Midbrain (tissue), 1 donor: ENCODE results near the gene CRABP1.

Experiments
- DNase-seq: peaks from one replicate; lab custom pipeline; 2025; lab: John Stamatoyannopoulos, UW

The CRABP1 gene

GRCh38 chr15:78347586-78348543 lies 7.7 kb downstream of the CRABP1 start:
- no peak for DNase-seq

GRCh38 chr15:78350058-78350457 lies 9.9 kb downstream of the CRABP1 start:
- no peak for DNase-seq

GRCh38 chr15:78351539-78351938 lies 11.4 kb downstream of the CRABP1 start:
- DNase-seq, result no peak

- no peak for DNase-seq
Observed at GRCh38 chr15:78353093-78353492, 12.9 kb downstream of the CRABP1 start.

- DNase-seq, result no peak
Observed at GRCh38 chr15:78355177-78355576, 15.0 kb downstream of the CRABP1 start.

- no peak for DNase-seq
Observed at GRCh38 chr15:78358102-78358870, 18.1 kb downstream of the CRABP1 start.

GRCh38 chr15:78359041-78359808 lies 19.1 kb downstream of the CRABP1 start:
- DNase-seq, result no peak

- DNase-seq, result no peak
Observed at GRCh38 chr15:78360367-78360801, 20.2 kb downstream of the CRABP1 start.

GRCh38 chr15:78360958-78361718 lies 21.0 kb downstream of the CRABP1 start:
- DNase-seq, result peak; percentile 54

GRCh38 chr15:78361771-78362506 lies 21.8 kb downstream of the CRABP1 start:
- no peak for DNase-seq

GRCh38 chr15:78362716-78363380 lies 22.7 kb downstream of the CRABP1 start:
- DNase-seq, result no peak

GRCh38 chr15:78363381-78363734 lies 23.2 kb downstream of the CRABP1 start:
- no peak for DNase-seq

GRCh38 chr15:78364233-78364632 lies 24.1 kb downstream of the CRABP1 start:
- DNase-seq, result peak; percentile 77

GRCh38 chr15:78365917-78366316 lies 25.8 kb downstream of the CRABP1 start:
- no peak for DNase-seq

- no peak for DNase-seq
Observed at GRCh38 chr15:78366342-78366741, 26.2 kb downstream of the CRABP1 start.

- DNase-seq, result no peak
Observed at GRCh38 chr15:78368651-78369050, 28.5 kb downstream of the CRABP1 start.

GRCh38 chr15:78369161-78369560 lies 29.0 kb downstream of the CRABP1 start:
- peak; percentile 22 for DNase-seq

GRCh38 chr15:78370013-78370412 lies 29.9 kb downstream of the CRABP1 start:
- DNase-seq, result no peak

- no peak for DNase-seq
Observed at GRCh38 chr15:78372880-78373279, 32.7 kb downstream of the CRABP1 start.
